Measurements from ENCODE around the gene SEC14L3.

Gene SEC14L3

GRCh38 chr22:30444632-30445437 is 27.0 kb downstream of the SEC14L3 start:
- peak; percentile 51 for DNase-seq

GRCh38 chr22:30441088-30441487 is 30.7 kb downstream of the SEC14L3 start:
- no peak for DNase-seq

GRCh38 chr22:30439836-30440235 is 32.0 kb downstream of the SEC14L3 start:
- no peak for DNase-seq

- DNase-seq, result no peak
Measured at GRCh38 chr22:30439226-30439625, 32.6 kb downstream of the SEC14L3 start.

DNA sequence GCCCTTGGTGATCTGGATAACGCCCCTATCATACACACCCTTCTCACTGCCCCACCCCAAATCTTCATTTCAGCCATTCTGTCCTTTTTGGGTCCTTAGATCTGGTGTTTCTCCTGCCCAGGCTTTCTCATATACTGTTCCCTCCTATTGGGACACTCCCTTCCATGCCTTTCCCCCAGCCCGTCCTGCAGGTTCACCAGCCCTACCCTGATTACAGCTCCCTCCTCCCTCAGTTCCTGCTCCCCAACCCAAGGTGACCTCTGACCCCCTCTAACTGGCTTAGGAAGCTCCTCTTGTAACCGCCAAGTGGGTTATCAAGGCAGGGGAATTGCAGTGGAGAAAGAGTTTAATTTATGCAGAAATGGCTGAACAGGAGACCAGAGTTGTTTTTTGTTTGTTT is 33.3 kb downstream of the SEC14L3 start:
- DNase-seq, result no peak

- DNase-seq, result no peak
Measured at GRCh38 chr22:30436196-30436595, 35.6 kb downstream of the SEC14L3 start.

DNA sequence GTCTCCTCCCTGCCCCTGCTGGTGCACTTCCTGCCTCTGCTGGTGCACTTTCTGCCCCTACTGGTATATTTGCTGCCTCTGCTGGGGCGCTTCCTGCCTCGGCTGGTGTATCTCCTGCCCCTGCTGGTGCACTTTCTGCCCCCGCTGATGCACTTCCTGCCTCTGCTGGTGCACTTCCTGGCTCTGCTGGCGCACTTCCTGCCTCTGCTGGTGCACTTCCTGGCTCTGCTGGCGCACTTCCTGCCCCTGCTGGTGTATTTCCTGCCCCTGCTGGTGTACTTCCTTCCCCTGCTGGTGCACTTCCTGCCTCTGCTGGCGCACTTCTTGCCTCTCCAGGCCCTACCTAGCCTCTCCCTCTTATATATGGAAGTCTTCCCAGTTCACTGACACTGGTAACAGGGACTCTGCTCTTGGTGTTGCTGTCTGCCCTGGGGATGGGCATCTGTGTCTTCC is 36.1 kb downstream of the SEC14L3 start:
- no peak for DNase-seq

DNA sequence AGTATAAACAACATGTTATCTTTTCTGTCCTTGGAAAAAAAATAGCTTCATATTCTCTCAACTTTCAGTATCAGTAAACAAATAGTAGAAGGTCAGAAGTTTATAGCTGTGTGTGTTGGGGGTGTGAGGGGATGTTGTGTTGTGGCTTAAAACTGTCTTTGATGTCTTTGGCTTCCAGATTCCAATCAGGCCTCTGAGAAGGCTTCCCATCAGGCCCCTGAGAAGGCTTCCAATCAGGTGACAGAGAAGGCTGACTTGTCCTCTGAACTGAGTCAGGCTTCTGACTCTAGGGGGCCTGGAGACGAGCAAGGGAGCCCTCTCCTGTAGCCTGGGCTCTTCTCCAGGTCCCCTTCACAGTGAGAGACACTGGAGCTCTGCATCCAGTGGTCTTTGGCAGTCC is 37.0 kb downstream of the SEC14L3 start:
- DNase-seq, result no peak

DNA sequence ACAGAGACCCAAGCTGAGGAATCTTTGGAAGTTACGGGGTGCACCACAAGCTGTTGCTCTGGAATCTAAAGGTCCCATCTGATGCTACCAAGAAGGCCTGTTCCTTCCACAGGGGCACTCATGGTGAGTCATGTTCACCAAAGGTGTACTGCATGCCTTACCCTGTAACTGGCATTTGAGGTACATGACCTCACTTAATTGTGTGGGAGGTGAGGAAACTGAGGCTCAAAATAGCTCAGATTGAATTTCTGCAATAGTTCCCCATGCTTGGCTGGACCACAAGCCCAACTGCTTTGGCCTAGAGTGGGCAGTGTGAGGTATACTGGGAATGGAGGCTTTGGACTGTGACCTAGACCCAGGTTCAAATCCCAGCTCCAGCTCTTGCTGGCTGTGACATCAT is 38.0 kb downstream of the SEC14L3 start:
- DNase-seq, result no peak

DNA sequence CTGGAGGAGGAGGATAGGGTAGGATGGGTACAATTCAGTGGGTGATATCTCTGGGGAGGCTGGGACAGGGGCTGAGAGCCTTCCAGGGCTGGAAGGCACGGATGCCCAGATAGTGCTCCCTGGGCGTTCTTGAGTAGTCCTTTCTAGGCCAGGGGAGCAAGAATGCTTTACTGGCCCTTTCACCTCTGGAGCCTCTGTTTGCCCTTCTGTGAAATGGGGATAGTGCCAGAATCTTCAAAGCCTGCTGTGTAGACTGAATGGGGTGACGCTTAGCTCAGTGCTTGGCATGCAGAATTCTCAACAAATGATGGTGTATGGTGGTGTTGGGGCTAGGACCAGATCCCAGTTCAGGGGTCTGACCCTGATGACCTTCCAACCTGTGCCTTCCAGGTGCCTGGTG is 38.6 kb downstream of the SEC14L3 start:
- DNase-seq, result no peak

GRCh38 chr22:30432520-30432919 is 39.3 kb downstream of the SEC14L3 start:
- DNase-seq, result no peak

GRCh38 chr22:30432096-30432495 is 39.7 kb downstream of the SEC14L3 start:
- DNase-seq, result no peak

DNA sequence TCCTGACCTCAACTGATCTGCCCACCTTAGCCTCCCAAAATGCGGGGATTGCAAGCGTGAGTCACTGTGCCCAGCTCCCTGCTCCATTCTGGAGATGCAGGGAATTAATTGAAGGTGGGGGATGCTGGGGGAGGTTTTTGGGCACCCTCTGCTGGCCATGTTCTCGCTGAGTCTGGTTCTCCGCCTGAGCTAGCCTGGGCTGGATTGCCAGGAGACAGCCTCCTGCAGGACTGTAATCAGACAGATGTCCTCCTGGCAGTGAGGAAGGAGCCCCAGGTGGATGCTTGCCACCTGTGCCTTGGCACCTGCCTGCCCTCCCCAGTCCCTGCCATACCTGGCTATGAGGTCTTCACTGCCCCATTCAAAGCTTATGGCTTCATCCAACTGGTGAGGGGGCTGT is 40.9 kb downstream of the SEC14L3 start:
- no peak for DNase-seq

DNA sequence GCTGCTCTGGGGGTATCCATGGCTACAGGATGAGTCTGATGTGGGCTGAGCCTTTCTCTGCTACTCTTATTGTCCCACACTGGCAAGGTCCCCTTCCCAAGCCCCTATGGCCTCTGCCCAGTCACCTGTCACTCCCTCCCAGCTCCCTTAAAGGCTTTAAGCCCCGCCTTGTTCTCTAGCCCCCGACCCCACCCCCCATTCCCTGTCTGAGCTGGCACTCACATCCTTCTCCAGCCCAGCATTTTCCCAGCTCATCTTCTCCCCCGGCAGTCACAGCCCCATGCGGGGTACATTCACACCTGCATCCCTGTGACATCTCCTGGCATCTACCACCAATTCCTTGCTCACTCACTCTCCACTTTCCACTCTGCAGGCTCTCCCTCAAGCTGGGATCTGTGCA is 41.9 kb downstream of the SEC14L3 start:
- DNase-seq, result no peak

DNA sequence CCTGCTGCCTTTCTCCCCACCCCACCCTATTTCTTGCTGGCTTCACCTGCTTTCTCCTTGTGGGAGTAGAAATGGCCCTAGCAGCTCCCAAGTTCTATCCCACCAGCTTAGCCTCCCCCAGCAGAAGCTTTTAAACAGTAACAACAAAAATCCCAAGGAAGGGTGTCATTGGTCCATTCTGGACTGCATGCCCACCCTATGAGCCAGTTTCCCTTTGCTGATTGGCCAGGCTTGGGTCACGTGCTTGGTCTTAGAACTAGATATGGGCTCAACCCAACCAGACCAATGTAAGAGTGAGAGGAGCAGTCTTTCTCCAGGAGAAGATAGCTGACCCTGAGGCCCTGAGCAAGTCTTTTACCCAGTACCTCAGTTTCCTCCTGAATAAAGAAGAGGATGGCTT is 43.9 kb downstream of the SEC14L3 start:
- DNase-seq, result no peak

GRCh38 chr22:30426388-30427353 is 45.1 kb downstream of the SEC14L3 start:
- peak; percentile 59 for DNase-seq

DNA sequence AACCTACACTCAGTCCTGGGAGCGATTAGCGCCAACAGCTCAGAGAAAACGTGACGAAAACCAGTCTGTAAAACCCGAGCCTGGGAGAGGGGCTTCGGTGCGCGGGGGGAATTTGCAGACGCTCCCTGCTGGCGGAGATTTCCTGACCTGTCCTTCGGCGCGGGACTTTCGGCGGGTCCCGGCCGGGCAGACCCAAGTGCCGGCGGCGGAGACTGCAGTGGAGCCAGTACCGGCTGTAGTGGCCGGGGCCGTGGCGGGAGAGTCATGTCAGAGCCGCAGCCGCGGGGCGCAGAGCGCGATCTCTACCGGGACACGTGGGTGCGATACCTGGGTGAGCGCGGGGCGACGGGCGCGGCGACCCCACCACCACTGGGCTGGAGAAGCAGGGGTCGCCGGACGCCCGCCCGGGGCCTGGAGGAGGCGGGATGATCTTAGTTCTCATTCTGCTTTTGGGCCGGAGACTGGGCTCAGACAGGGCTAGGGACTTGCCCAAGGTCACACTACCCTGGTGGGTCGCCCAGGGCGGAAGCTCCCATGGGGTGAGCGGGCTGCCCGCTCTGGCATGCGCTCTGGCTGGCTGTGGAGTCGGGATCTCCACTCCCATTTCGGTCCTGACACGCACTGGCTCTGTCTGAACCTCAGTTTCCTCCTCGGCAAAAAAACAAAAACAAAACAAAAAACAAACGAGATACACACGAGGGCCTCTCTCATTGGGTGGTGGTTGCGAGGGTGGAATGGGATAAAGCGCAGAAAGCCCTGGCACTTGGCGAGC is 46.0 kb downstream of the SEC14L3 start, which contains the start of gene MTFP1:
Gene MTFP1, plus strand, starts transcription at position 153 of the 772 bp plus-strand sequence. Its CDS starts 112 bp downstream, at position 265.
- DNase-seq, result peak; percentile 69

GRCh38 chr22:30425327-30425615 is 46.5 kb downstream of the SEC14L3 start:
- DNase-seq, result no peak

GRCh38 chr22:30424534-30425326 is 47.1 kb downstream of the SEC14L3 start:
- peak; percentile 37 for DNase-seq

DNA sequence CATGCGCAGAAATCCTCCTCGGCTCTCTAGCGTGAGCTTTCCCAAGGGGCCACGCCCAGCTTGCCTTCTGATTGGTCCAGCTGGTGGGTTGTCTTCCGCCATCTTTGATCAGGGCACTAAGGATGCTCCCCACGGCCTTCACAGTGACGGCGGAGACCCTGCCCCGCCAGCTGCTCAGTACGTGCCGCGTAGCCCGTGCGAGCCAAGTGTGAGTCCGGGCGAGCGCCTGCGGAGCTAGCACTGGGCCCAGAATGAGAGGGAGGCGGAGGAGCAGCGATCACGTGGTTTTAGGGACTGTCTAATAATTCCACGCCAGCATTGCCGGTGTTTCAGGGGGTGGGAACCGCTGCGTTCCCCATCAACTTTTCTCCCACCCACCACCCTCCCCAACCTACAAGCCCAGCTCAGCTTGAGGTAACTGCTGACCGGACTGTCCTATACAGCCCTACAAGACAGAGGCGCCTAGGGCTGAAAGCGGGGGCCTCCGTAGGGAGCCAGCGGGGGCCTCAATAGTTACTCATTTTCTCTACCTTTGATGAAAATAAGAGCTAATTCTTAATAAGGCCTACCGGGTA is 47.8 kb downstream of the SEC14L3 start:
- DNase-seq, result peak; percentile 100

- no peak for DNase-seq
Measured at GRCh38 chr22:30423301-30423958, 48.4 kb downstream of the SEC14L3 start.

Data from fibroblast of skin of abdomen (primary cell).